ENCODE results near the gene CHST15.

The CHST15 gene

GRCh38 chr10:123974406-123974805 lies 119.0 kb downstream of the CHST15 start:
- DNase-seq = peak; percentile 100

GRCh38 chr10:123972481-123973401 lies 120.7 kb downstream of the CHST15 start:
- in situ Hi-C loops (cut with HindIII; ENCODE audit: low pct_ligation_motif_present, low pct_unique_long_range_greater_than_20kb, low sequenced_read_pairs) = no loop called here
- no peak for DNase-seq

More at GRCh38 chr10:123974406-123974805, 119.0 kb downstream of the CHST15 start:
- in situ Hi-C loops (cut with HindIII; ENCODE audit: low pct_ligation_motif_present, low pct_unique_long_range_greater_than_20kb, low sequenced_read_pairs) = no loop called here

GRCh38 chr10:123970927-123971286 lies 122.5 kb downstream of the CHST15 start:
- in situ Hi-C loops (cut with HindIII; ENCODE audit: low pct_ligation_motif_present, low pct_unique_long_range_greater_than_20kb, low sequenced_read_pairs) = no loop called here
- no peak for DNase-seq

GRCh38 chr10:123970207-123970926 lies 123.0 kb downstream of the CHST15 start:
- in situ Hi-C loops (cut with HindIII; ENCODE audit: low pct_ligation_motif_present, low pct_unique_long_range_greater_than_20kb, low sequenced_read_pairs) = no loop called here
- DNase-seq = no peak

- in situ Hi-C loops (cut with HindIII; ENCODE audit: low pct_ligation_motif_present, low pct_unique_long_range_greater_than_20kb, low sequenced_read_pairs) = no loop called here
- peak; percentile 51 for DNase-seq
Measured at GRCh38 chr10:123967626-123968243, 125.7 kb downstream of the CHST15 start.

GRCh38 chr10:123966896-123967231 lies 126.5 kb downstream of the CHST15 start:
- in situ Hi-C loops (cut with HindIII; ENCODE audit: low pct_ligation_motif_present, low pct_unique_long_range_greater_than_20kb, low sequenced_read_pairs) = no loop called here

GRCh38 chr10:123965973-123966895 lies 127.2 kb downstream of the CHST15 start:
- in situ Hi-C loops (cut with HindIII; ENCODE audit: low pct_ligation_motif_present, low pct_unique_long_range_greater_than_20kb, low sequenced_read_pairs) = no loop called here

More at GRCh38 chr10:123966896-123967231, 126.5 kb downstream of the CHST15 start:
- DNase-seq = no peak

GRCh38 chr10:123964953-123965352 lies 128.4 kb downstream of the CHST15 start:
- no peak for DNase-seq
- in situ Hi-C loops (cut with HindIII; ENCODE audit: low pct_ligation_motif_present, low pct_unique_long_range_greater_than_20kb, low sequenced_read_pairs) = no loop called here

More at GRCh38 chr10:123965973-123966895, 127.2 kb downstream of the CHST15 start:
- no peak for DNase-seq

GRCh38 chr10:123962756-123963530 lies 130.5 kb downstream of the CHST15 start:
- in situ Hi-C loops (cut with HindIII; ENCODE audit: low pct_ligation_motif_present, low pct_unique_long_range_greater_than_20kb, low sequenced_read_pairs) = no loop called here
- DNase-seq = no peak

GRCh38 chr10:123958241-123958640 lies 135.2 kb downstream of the CHST15 start:
- in situ Hi-C loops (cut with HindIII; ENCODE audit: low pct_ligation_motif_present, low pct_unique_long_range_greater_than_20kb, low sequenced_read_pairs) = no loop called here
- no peak for DNase-seq

All from ACHN (cell line).